ENCODE results near the gene TSPAN9. TPM values are rescaled to one million over a fixed set of nuclear protein-coding genes. Genes with fewer than 3 reads are reported as not detected.
A peak's percentile ranks its signal among the peaks of the same experiment; 100 is the strongest.

The TSPAN9 gene
- total RNA-seq, 1 donor from 2014 or later = 8.4 TPM

- DNase-seq = no peak
Observed at GRCh38 chr12:3317481-3317815, 240.3 kb downstream of the TSPAN9 start.

GRCh38 chr12:3317841-3318501 lies 240.8 kb downstream of the TSPAN9 start:
- no peak for DNase-seq

- no peak for DNase-seq
Observed at GRCh38 chr12:3319723-3320492, 242.7 kb downstream of the TSPAN9 start.

- no peak for DNase-seq
Observed at GRCh38 chr12:3320881-3321509, 243.8 kb downstream of the TSPAN9 start.

- no peak for DNase-seq
Observed at GRCh38 chr12:3321881-3322280, 244.7 kb downstream of the TSPAN9 start.

- no peak for DNase-seq
Observed at GRCh38 chr12:3323002-3323685, 246.0 kb downstream of the TSPAN9 start.

GRCh38 chr12:3325736-3326135 lies 248.6 kb downstream of the TSPAN9 start:
- DNase-seq = no peak

- no peak for DNase-seq
Observed at GRCh38 chr12:3326156-3326849, 249.1 kb downstream of the TSPAN9 start.

- no peak for DNase-seq
Observed at GRCh38 chr12:3326850-3327780, 249.9 kb downstream of the TSPAN9 start.

GRCh38 chr12:3328081-3328480 lies 250.9 kb downstream of the TSPAN9 start:
- DNase-seq = no peak

- DNase-seq = no peak
Observed at GRCh38 chr12:3328571-3328970, 251.4 kb downstream of the TSPAN9 start.

GRCh38 chr12:3329361-3329760 lies 252.2 kb downstream of the TSPAN9 start:
- no peak for DNase-seq

- DNase-seq = no peak
Observed at GRCh38 chr12:3330976-3331510, 253.9 kb downstream of the TSPAN9 start.

- no peak for DNase-seq
Observed at GRCh38 chr12:3332188-3332587, 255.0 kb downstream of the TSPAN9 start.

GRCh38 chr12:3333583-3333982 lies 256.4 kb downstream of the TSPAN9 start:
- DNase-seq = peak; percentile 69

GRCh38 chr12:3333991-3334391 lies 256.8 kb downstream of the TSPAN9 start:
- DNase-seq = no peak

- no peak for DNase-seq
Observed at GRCh38 chr12:3335078-3335487, 257.9 kb downstream of the TSPAN9 start.
